GM11168 (cell line): Measurements from ENCODE around the gene LDAH.
"Not testable (repeated sequence)": the region's sequence is repeated elsewhere in the genome, so short reads cannot be mapped to it uniquely, and the experiment has no call there.

Experiments used
- in situ Hi-C: fragments of 300-500 bp; cut with MboI; formaldehyde crosslinking; loops from one replicate; pipeline ENCODE4 v1.12.0; 2022; ENCODE audit warnings: low sequenced_read_pairs; ENCODE audit not compliant: unreplicated experiment

Gene LDAH

GRCh38 chr2:20725782-20726181 lies 97.1 kb downstream of the LDAH start:
- in situ Hi-C loops = no loop called here

- in situ Hi-C loops = no loop called here
These were observed 98.3 kb downstream of the LDAH start for GRCh38 chr2:20724500-20725053.

- in situ Hi-C loops = no loop called here
These were observed 99.4 kb downstream of the LDAH start for GRCh38 chr2:20723543-20723942.

GRCh38 chr2:20722592-20723240 lies 100.2 kb downstream of the LDAH start:
- in situ Hi-C loops = no loop called here

GRCh38 chr2:20717641-20718040 lies 105.3 kb downstream of the LDAH start:
- in situ Hi-C loops = no loop called here

GRCh38 chr2:20716164-20716563 lies 106.7 kb downstream of the LDAH start:
- in situ Hi-C loops = not testable (repeated sequence)

GRCh38 chr2:20714412-20714811 lies 108.5 kb downstream of the LDAH start:
- in situ Hi-C loops = not testable (repeated sequence)

- in situ Hi-C loops = not testable (repeated sequence)
These were observed 109.3 kb downstream of the LDAH start for GRCh38 chr2:20713585-20713984.

- in situ Hi-C loops = not testable (repeated sequence)
These were observed 111.3 kb downstream of the LDAH start for GRCh38 chr2:20711641-20712040.

- in situ Hi-C loops = no loop called here
These were observed 115.3 kb downstream of the LDAH start for GRCh38 chr2:20707601-20708000.

- in situ Hi-C loops = no loop called here
These were observed 116.1 kb downstream of the LDAH start for GRCh38 chr2:20706786-20707185.

- in situ Hi-C loops = no loop called here
These were observed 116.7 kb downstream of the LDAH start for GRCh38 chr2:20706217-20706616.

GRCh38 chr2:20704886-20705285 lies 118.0 kb downstream of the LDAH start:
- in situ Hi-C loops = no loop called here

- in situ Hi-C loops = no loop called here
These were observed 120.3 kb downstream of the LDAH start for GRCh38 chr2:20702563-20702962.

GRCh38 chr2:20698916-20699613 lies 123.8 kb downstream of the LDAH start:
- in situ Hi-C loops = no loop called here

GRCh38 chr2:20697322-20697934 lies 125.5 kb downstream of the LDAH start:
- in situ Hi-C loops = no loop called here

- in situ Hi-C loops = no loop called here
These were observed 126.5 kb downstream of the LDAH start for GRCh38 chr2:20696366-20696765.

- in situ Hi-C loops = no loop called here
These were observed 129.6 kb downstream of the LDAH start for GRCh38 chr2:20693317-20693716.

- in situ Hi-C loops = no loop called here
These were observed 130.8 kb downstream of the LDAH start for GRCh38 chr2:20692081-20692480.

GRCh38 chr2:20691076-20691734 lies 131.7 kb downstream of the LDAH start:
- in situ Hi-C loops = no loop called here
